HepG2 (cell line): ENCODE results near the gene CLASP1. TPM values are rescaled to one million over a fixed set of nuclear protein-coding genes. Genes with fewer than 3 reads are reported as not detected.

Source experiments
- ATAC-seq: fragments of 200-7000 bp; cut with Tn5 transposase; 3 replicates; pipeline ENCODE4 v1.9.1; 2020; ENCODE audit warnings: mild to moderate bottlenecking, moderate library complexity
- BruUV-seq: library from RNA; stranded (reverse); fragments of 400-500 nt; replicated peaks from 2 replicates; lab custom pipeline; 2021; lab: Mats Ljungman, UMichigan
- CTCF ChIA-PET: fragments of 300-600 bp; formaldehyde crosslinking; extraction: SDS; loops from one replicate; lab custom pipeline; 2021; ENCODE audit warnings: low total read pairs, inconsistent platforms, low intra/inter-chr PET ratio; lab: Yijun Ruan, JAX
- POLR2A ChIA-PET: fragments of 350-600 bp; sonication (Branson Sonifier 250); formaldehyde crosslinking; loops from one replicate; lab custom pipeline; 2020; ENCODE audit warnings: antibody characterized with exemption, inconsistent platforms; lab: Yijun Ruan, JAX
- DNase-seq: peaks from one replicate; pipeline ENCODE4 v3.0.0-alpha.2; 2015; ENCODE audit warnings: low spot score
- FAIRE-seq: peaks from 3 replicates; lab custom pipeline; 2011; peaks lifted over from hg19 to GRCh38; lab: Jason Lieb, UNC
- H2AFZ ChIP-seq: one replicate; pipeline ENCODE4 v1.6.1; 2011; ENCODE audit warnings: low read length, inconsistent platforms
- H3K27ac ChIP-seq: fragments of 300-600 bp; 3 replicates; pipeline ENCODE4 v1.8.0; 2011; ENCODE audit warnings: mixed run types, mild to moderate bottlenecking, mixed read lengths, low read length, inconsistent platforms; ENCODE audit not compliant: insufficient read depth; ENCODE audit errors: extremely low read length
- H3K27me3 ChIP-seq, 2 experiments: fragments of 200-600 bp in 1 of 2; 2 replicates in 1 of 2; 3 replicates in 1 of 2; pipeline versions ENCODE4 v1.6.0 to v1.8.0; 2011; ENCODE audit warnings: low read length in 2 of 2, mild to moderate bottlenecking in 2 of 2, moderate library complexity in 2 of 2, inconsistent platforms in 1 of 2; ENCODE audit not compliant: insufficient read depth in 2 of 2, control insufficient read depth in 1 of 2
- H3K36me3 ChIP-seq, 2 experiments: fragments of 200-600 bp in 1 of 2; replicated peaks in 1 of 2; 2 replicates in 1 of 2; 3 replicates in 1 of 2; pipeline versions ENCODE4 v1.5.1 to v1.8.0; 2011; ENCODE audit warnings: low read length in 2 of 2, inconsistent platforms in 1 of 2; ENCODE audit not compliant: insufficient read depth in 2 of 2, control insufficient read depth in 1 of 2
- H3K4me1 ChIP-seq: 2 replicates; pipeline ENCODE4 v1.5.1; 2012; ENCODE audit warnings: low read length, inconsistent platforms; ENCODE audit not compliant: insufficient read depth
- H3K4me2 ChIP-seq: 2 replicates; pipeline ENCODE4 v1.6.0; 2011; ENCODE audit warnings: low read depth, low read length, inconsistent platforms
- H3K4me3 ChIP-seq, 3 experiments: fragments of 200-600 bp in 1 of 3; sonication (generic), shearing (Covaris generic) in 1 of 3; replicated peaks in 1 of 3; 2 replicates each; pipeline ENCODE4 v1.5.1; 2011 to 2016; ENCODE audit warnings: low read length in 3 of 3, inconsistent platforms in 2 of 3, low read depth in 2 of 3, mild to moderate bottlenecking in 2 of 3, control low read depth in 1 of 3, mixed read lengths in 1 of 3; ENCODE audit not compliant: insufficient read depth in 1 of 3
- H3K79me2 ChIP-seq: one replicate; pipeline ENCODE4 v1.6.1; 2011; ENCODE audit warnings: low read length, inconsistent platforms; ENCODE audit not compliant: insufficient read depth
- H3K9ac ChIP-seq: 2 replicates; pipeline ENCODE4 v1.6.0; 2011; ENCODE audit warnings: mild to moderate bottlenecking, low read depth, low read length, inconsistent platforms; ENCODE audit not compliant: insufficient read depth
- H3K9me3 ChIP-seq: 2 replicates; pipeline ENCODE4 v1.5.1; 2012; ENCODE audit warnings: mild to moderate bottlenecking, low read length
- H4K20me1 ChIP-seq: 2 replicates; pipeline ENCODE4 v1.6.0; 2011; ENCODE audit warnings: inconsistent platforms, mild to moderate bottlenecking, low read length, moderate library complexity; ENCODE audit not compliant: insufficient read depth
- ATF7-NPFF ChIP-seq: sonication (generic); formaldehyde crosslinking; IDR thresholded peaks from 2 replicates; pipeline ENCODE4 v1.8.1; 2023; ENCODE audit warnings: mild to moderate bottlenecking, low read depth, missing genetic modification reagents, moderate library complexity
- CEBPB ChIP-seq: IDR thresholded peaks from 2 replicates; pipeline ENCODE4 v1.6.1; 2011; ENCODE audit warnings: low read depth, low read length, improper control_type of control experiment, borderline replicate concordance
- HNF4G ChIP-seq, 2 experiments: sonication (generic) in 1 of 2; formaldehyde crosslinking in 1 of 2; IDR thresholded peaks; 2 replicates each; pipeline versions ENCODE4 v1.4.0 to v1.6.1; 2011 to 2020; ENCODE audit warnings: borderline replicate concordance in 2 of 2, low read depth in 2 of 2, mild to moderate bottlenecking in 2 of 2, low read length in 1 of 2, missing genetic modification reagents in 1 of 2, moderate library complexity in 1 of 2
- KLF16 ChIP-seq, 2 experiments: sonication (generic) in 1 of 2; formaldehyde crosslinking in 1 of 2; IDR thresholded peaks; 2 replicates each; pipeline versions ENCODE4 v1.6.1 to v1.8.0; 2016 to 2023; ENCODE audit warnings: missing genetic modification reagents in 2 of 2, missing compliant biosample characterization in 1 of 2
- PLRG1 ChIP-seq: fragments of 450-650 bp; conservative IDR thresholded peaks from 2 replicates; pipeline ENCODE4 v1.6.1; 2016
- RAD21 ChIP-seq: fragments of 450-650 bp; formaldehyde crosslinking; IDR thresholded peaks from 2 replicates; pipeline ENCODE4 v1.5.0; 2020; ENCODE audit warnings: mild to moderate bottlenecking
- SMARCE1 ChIP-seq: fragments of 450-650 bp; IDR thresholded peaks from 2 replicates; pipeline ENCODE4 v1.6.1; 2017; ENCODE audit warnings: borderline replicate concordance
- ZNF460 ChIP-seq: sonication (generic); formaldehyde crosslinking; IDR thresholded peaks from 2 replicates; pipeline ENCODE4 v1.5.1; 2020; ENCODE audit warnings: missing genetic modification reagents, mild to moderate bottlenecking, borderline replicate concordance
- ZNF598 ChIP-seq: sonication (generic); formaldehyde crosslinking; IDR thresholded peaks from 2 replicates; pipeline ENCODE4 v1.5.1; 2020; ENCODE audit warnings: mild to moderate bottlenecking, missing genetic modification reagents, borderline replicate concordance
- ZNF720 ChIP-seq: sonication (generic); formaldehyde crosslinking; IDR thresholded peaks from 2 replicates; pipeline ENCODE4 v1.4.0; 2020; ENCODE audit warnings: missing genetic modification reagents
- WGBS: methylation state at CpG from one replicate; pipeline ENCODE4 v1.1.6; 2017; ENCODE audit warnings: low lambda C conversion rate; 5-methylcytosine and 5-hydroxymethylcytosine counted together
- in situ Hi-C: cut with HindIII; loops from 2 replicates; pipeline ENCODE4 v1.10.0; 2017; ENCODE audit warnings: low pct_unique_long_range_greater_than_20kb; ENCODE audit not compliant: extremely low pct_ligation_motif_present
- intact Hi-C: fragments of 100-400 bp; cut with micrococcal nuclease; formaldehyde crosslinking; loops from one replicate; pipeline ENCODE4 v1.10.0; 2022; ENCODE audit not compliant: unreplicated experiment
- polyA plus RNA-seq, 8 experiments: library from polyadenylated mRNA; depleted of rRNA in 3 of 8; stranded (reverse) in 7 of 8; unstranded in 1 of 8; fragments of >200 nt; fragmentation: Illumina TruSeq in 4 of 8; extraction: Trizol in 4 of 8; gene quantifications; 2 replicates each; pipeline versions ENCODE4 v1.2.1 to v1.2.3, GENCODE V29; 2011 to 2016; ENCODE audit warnings: low read depth in 4 of 8, missing spikeins in 1 of 8, mixed read lengths in 1 of 8; ENCODE audit not compliant: insufficient read depth in 1 of 8
- total RNA-seq, 5 experiments: library from RNA; depleted of rRNA; stranded (reverse); fragments of >200 nt; fragmentation: Illumina TruSeq; extraction: Trizol; gene quantifications; 2 replicates each; pipeline ENCODE4 v1.2.3, GENCODE V29; 2016; ENCODE audit warnings: low read depth in 1 of 5
- TF ChIP-seq, protein P1 (sequence below): sonication (generic); formaldehyde crosslinking; IDR thresholded peaks from 2 replicates; pipeline ENCODE4 v1.4.0; 2020; ENCODE audit warnings: missing genetic modification reagents
- TF ChIP-seq, protein P2 (sequence below): IDR thresholded peaks from 2 replicates; pipeline ENCODE4 v1.6.1; 2016; ENCODE audit warnings: mild to moderate bottlenecking
- TF ChIP-seq, protein P3 (sequence below): sonication (generic); formaldehyde crosslinking; IDR thresholded peaks from 2 replicates; pipeline ENCODE4 v1.8.0; 2022; ENCODE audit warnings: missing genetic modification reagents, mild to moderate bottlenecking, moderate library complexity, borderline replicate concordance

CLASP1 gene
- total and polyA plus RNA-seq, 2 of the 13 experiments (the other 11 are each of a cell fraction or from before 2014, with no cell fraction given) = 11.7 to 47.9 TPM

DNA sequence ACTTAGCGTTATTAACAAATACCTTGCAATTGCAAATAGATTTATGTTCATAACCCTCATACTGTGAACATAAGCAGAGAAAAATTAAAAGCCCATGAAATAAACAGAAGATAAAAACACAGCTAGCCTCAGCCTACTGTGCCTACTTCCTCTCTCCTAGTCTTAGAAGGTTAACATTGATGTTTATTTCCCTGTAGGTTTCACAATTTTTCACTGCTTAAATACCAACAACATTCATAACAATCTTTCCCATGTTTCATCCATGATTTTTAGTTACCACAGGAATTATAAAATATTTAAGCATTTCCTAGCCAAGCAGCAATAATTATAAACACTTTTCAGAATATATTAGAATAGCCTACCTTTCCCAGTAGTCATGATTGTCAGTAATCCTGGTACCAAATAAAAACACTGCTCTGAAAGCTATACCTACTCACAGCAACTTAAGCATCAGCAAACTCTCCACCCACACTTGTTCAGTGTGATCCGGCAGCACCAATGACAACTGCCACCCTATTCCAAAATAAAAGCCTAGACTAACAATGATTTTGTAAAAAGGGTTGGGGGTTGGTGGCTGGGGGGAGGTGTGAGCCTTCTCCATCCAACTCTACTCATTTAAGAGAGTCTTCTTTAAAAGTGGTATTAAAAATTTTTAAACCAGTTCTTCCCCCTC, 159.2 kb downstream of the CLASP1 start:
- no TSS peak for BruUV-seq
- Histone ChIP-seq H3K4me1 (peaks cover 16% of the 10 kb centered on the region), H2AFZ (no peak overlapping the region), H3K36me3 (peaks cover 0 to 3% of the 10 kb centered on the region in 2 experiments; a peak in 1 of 5 replicates), H3K27ac (no peak overlapping the region), H3K4me2 (no peak overlapping the region), H4K20me1 (peaks cover 7% of the 10 kb centered on the region; the same call in 1 of the 2 replicates), H3K9ac (no peak overlapping the region), H3K4me3 (no peak overlapping the region), H3K27me3 (no peaks in the 10 kb centered on the region), H3K79me2 (peaks cover 24% of the 10 kb centered on the region), H3K9me3 (no peaks in the 10 kb centered on the region)
- 92% methylated on average over 2 of the region's 2 CpGs for WGBS
- in situ Hi-C loops (no loop called here), intact Hi-C loops (no loop called here)
- ChIA-PET POLR2A (no interaction called here), CTCF (no interaction called here)
- DNase-seq (no peak), FAIRE-seq (no peak), ATAC-seq (no peak)
- no peak for TF ChIP-seq HNF4G (IDR thresholded peaks at IDR 0.05; ENCODE audit: borderline replicate concordance, low read depth, low read length)
- TF ChIP-seq HNF4G (CRISPR knock-in tag; IDR thresholded peaks at IDR 0.05; ENCODE audit: borderline replicate concordance, low read depth) = no peak
- no peak for TF ChIP-seq RAD21 (CRISPR knock-in tag)

DNA sequence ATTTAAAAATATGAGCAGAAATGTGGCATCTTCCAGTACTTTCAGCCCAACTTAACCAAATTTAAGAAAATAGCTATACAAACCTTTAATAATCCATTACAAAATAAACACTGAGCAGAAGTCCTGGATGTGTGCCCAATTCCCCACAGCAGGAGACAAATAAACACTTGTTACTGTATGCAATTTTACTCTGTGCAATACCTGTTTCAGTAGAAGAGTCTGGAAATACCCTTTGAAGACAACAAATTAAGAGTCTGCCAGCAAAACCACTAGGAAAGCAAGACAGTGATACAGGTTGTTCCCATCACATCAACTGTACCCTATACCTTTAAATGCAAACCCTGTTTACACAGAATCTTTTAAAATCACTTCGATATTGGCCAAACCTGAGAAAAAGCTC, 160.0 kb downstream of the CLASP1 start:
- peak; percentile 40 for FAIRE-seq
- no peak for TF ChIP-seq ATF7-NPFF (CRISPR knock-in tag)
- TF ChIP-seq ZNF598 (CRISPR knock-in tag) = no peak
- no peak for TF ChIP-seq PLRG1
- TF ChIP-seq, protein P1, sequence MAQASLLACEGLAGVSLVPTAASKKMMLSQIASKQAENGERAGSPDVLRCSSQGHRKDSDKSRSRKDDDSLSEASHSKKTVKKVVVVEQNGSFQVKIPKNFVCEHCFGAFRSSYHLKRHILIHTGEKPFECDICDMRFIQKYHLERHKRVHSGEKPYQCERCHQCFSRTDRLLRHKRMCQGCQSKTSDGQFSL (CRISPR knock-in tag) = no peak
- no peak for TF ChIP-seq ZNF720 (CRISPR knock-in tag)
- TF ChIP-seq, protein P2, sequence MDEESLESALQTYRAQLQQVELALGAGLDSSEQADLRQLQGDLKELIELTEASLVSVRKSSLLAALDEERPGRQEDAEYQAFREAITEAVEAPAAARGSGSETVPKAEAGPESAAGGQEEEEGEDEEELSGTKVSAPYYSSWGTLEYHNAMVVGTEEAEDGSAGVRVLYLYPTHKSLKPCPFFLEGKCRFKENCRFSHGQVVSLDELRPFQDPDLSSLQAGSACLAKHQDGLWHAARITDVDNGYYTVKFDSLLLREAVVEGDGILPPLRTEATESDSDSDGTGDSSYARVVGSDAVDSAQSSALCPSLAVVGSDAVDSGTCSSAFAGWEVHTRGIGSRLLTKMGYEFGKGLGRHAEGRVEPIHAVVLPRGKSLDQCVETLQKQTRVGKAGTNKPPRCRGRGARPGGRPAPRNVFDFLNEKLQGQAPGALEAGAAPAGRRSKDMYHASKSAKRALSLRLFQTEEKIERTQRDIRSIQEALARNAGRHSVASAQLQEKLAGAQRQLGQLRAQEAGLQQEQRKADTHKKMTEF (CRISPR knock-in tag) = peak; percentile 15; the same call in 1 of the 2 replicates
- no peak for TF ChIP-seq ZNF460
- no peak for TF ChIP-seq KLF16 (CRISPR knock-in tag; IDR thresholded peaks at IDR 0.05)
- TF ChIP-seq, protein P3, sequence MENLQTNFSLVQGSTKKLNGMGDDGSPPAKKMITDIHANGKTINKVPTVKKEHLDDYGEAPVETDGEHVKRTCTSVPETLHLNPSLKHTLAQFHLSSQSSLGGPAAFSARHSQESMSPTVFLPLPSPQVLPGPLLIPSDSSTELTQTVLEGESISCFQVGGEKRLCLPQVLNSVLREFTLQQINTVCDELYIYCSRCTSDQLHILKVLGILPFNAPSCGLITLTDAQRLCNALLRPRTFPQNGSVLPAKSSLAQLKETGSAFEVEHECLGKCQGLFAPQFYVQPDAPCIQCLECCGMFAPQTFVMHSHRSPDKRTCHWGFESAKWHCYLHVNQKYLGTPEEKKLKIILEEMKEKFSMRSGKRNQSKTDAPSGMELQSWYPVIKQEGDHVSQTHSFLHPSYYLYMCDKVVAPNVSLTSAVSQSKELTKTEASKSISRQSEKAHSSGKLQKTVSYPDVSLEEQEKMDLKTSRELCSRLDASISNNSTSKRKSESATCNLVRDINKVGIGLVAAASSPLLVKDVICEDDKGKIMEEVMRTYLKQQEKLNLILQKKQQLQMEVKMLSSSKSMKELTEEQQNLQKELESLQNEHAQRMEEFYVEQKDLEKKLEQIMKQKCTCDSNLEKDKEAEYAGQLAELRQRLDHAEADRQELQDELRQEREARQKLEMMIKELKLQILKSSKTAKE (CRISPR knock-in tag) = no peak
- TF ChIP-seq SMARCE1 = no peak
- 0 out of 2 replicates have a peak, but pooled peaks have one; percentile 54 for TF ChIP-seq CEBPB

More for the DNA sequence above, 160.0 kb downstream of the CLASP1 start:
- Histone ChIP-seq H3K4me3 (no peak overlapping the region), H3K27me3 (no peaks in the 10 kb centered on the region), H3K9me3 (no peaks in the 10 kb centered on the region), H3K79me2 (peaks cover 24% of the 10 kb centered on the region), H3K36me3 (peaks cover 0 to 5% of the 10 kb centered on the region in 2 experiments; a peak in 1 of 5 replicates), H3K27ac (no peak overlapping the region), H4K20me1 (peaks cover 7% of the 10 kb centered on the region; the same call in 1 of the 2 replicates), H3K4me2 (no peak overlapping the region), H3K4me1 (peaks cover 16% of the 10 kb centered on the region), H2AFZ (no peak overlapping the region), H3K9ac (no peak overlapping the region)
- in situ Hi-C loops = no loop called here
- intact Hi-C loops = no loop called here
- no TSS peak for BruUV-seq
- POLR2A ChIA-PET = interaction anchor here (0.6 to 0.7 kb wide), 2 partner anchors 40 to 41 kb away, joined by 3 read pairs; partner anchors contain the start of gene RNU4ATAC
- peak; percentile 66 for DNase-seq
- CTCF ChIA-PET = no interaction called here
- 67% methylated on average over 1 of the region's 1 CpG for WGBS
- ATAC-seq = peak; percentile 67
